Breast epithelium (tissue), 3 donors: Measurements from ENCODE around the gene ASB17.

ENCODE experiments used
- POLR2AphosphoS5 ChIP-seq, 3 donors: sonication (generic); formaldehyde crosslinking; IDR thresholded peaks; one replicate each; pipeline ENCODE4 v1.6.1; 2017; ENCODE audit warnings: antibody characterized with exemption in 3 of 3
- TF ChIP-seq, protein P1 (sequence below), 3 donors: fragments of 450-650 bp; IDR thresholded peaks; one replicate each; pipeline ENCODE4 v1.5.1; 2016 to 2017; ENCODE audit warnings: antibody characterized with exemption in 3 of 3, mild to moderate bottlenecking in 3 of 3, moderate library complexity in 3 of 3

DNA sequence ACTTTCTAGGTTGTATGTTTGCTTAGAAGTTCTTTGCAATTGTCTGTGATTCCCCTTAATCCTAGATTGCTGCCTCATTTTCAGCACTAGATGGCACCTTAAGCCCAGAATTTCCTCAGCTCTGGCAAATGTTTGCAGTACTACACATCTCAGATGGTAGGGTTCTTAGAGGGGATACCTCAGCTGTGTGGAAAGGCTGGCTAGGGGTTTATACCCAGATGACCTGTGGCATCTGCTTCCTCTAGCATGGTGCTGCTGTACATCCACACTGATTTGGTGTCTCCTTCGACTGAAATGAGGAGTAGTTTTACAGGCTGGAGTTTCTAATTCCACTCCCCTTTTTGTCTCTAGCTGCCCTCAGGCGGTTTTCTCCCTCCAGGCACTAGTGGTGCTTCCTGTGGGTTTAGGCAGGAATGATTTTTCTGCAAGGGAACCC, 23.5 kb downstream of the ASB17 start:
- TF ChIP-seq, protein P1, sequence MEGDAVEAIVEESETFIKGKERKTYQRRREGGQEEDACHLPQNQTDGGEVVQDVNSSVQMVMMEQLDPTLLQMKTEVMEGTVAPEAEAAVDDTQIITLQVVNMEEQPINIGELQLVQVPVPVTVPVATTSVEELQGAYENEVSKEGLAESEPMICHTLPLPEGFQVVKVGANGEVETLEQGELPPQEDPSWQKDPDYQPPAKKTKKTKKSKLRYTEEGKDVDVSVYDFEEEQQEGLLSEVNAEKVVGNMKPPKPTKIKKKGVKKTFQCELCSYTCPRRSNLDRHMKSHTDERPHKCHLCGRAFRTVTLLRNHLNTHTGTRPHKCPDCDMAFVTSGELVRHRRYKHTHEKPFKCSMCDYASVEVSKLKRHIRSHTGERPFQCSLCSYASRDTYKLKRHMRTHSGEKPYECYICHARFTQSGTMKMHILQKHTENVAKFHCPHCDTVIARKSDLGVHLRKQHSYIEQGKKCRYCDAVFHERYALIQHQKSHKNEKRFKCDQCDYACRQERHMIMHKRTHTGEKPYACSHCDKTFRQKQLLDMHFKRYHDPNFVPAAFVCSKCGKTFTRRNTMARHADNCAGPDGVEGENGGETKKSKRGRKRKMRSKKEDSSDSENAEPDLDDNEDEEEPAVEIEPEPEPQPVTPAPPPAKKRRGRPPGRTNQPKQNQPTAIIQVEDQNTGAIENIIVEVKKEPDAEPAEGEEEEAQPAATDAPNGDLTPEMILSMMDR (IDR thresholded peaks at IDR 0.05) = no peak
- TF ChIP-seq POLR2AphosphoS5 (IDR thresholded peaks at IDR 0.05) = no peak
